ENCODE data around the gene ZC3H12A. TPM values are rescaled to one million over a fixed set of nuclear protein-coding genes. Genes with fewer than 3 reads are reported as not detected.

Gene ZC3H12A
- total RNA-seq, 4 donors from 2014 or later: 5.8 to 41.9 (median 28.8) TPM

GRCh38 chr1:37533317-37534093 is 59.1 kb downstream of the ZC3H12A start:
- Histone ChIP-seq H3K4me3 (no peak overlapping the region), H3K36me3 (peaks cover 0 to 24% (median 12%) of the 10 kb centered on the region in 4 donors), H3K27ac (peak overlapping the region in 3 of 4 donors; percentile 44 to 63 (median 52)), H3K9me3 (no peaks in the 10 kb centered on the region), H3K4me1 (peaks cover 0 to 13% (median 7%) of the 10 kb centered on the region in 4 donors), H3K27me3 (no peaks in the 10 kb centered on the region)
- 87% methylated on average over 2 to 4 of the region's 4 CpGs for WGBS, 2 donors (ENCODE audit: low coverage in 1 of 2)
- no peak for DNase-seq
- in situ Hi-C loops (cut with MboI; ENCODE audit: low pct_ligation_motif_present in 1 of 4, low pct_unique_long_range_greater_than_20kb in 1 of 4, low sequenced_read_pairs in 3 of 4): no loop called here
- TF ChIP-seq POLR2A (IDR thresholded peaks at IDR 0.05) (no peak), EP300 (IDR thresholded peaks at IDR 0.05; ENCODE audit: low read depth) (no peak), POLR2AphosphoS5 (IDR thresholded peaks at IDR 0.05) (no peak), CTCF (IDR thresholded peaks at IDR 0.05) (no peak)
- intact Hi-C loops (cut with DNase I; ENCODE audit: low total_unique reads): no loop called here

Small RNA genes within 50 kb of the gene (small RNA-seq; reads per million reads assigned to genes)
- 0 to 0.18 (median 0) reads per million in 4 donors for gene MIR5581

Other genes starting within 250 kb of the ZC3H12A start
- 10 to 100 TPM in 3 of 4 donors, 1 to 10 TPM in 1; 8.2 to 51.9 (median 32.9) TPM for gene MEAF6, start 40.2 kb downstream of the ZC3H12A start, total RNA-seq
- gene SNIP1, start 79.7 kb downstream of the ZC3H12A start, total RNA-seq: 100 to 1,000 TPM in 1 of 4 donors, 10 to 100 TPM in 2, 1 to 10 TPM in 1; 9.0 to 175 (median 18.6) TPM
- 1 to 10 TPM in 3 of 4 donors, not detected in 1; 1.6 to 6.6 (median 3.7) TPM for gene DNALI1, start 82.4 kb downstream of the ZC3H12A start, total RNA-seq
- 10 to 100 TPM; 33.5 to 58.4 (median 43.0) TPM for gene GNL2, start 121.4 kb downstream of the ZC3H12A start, total RNA-seq
- 10 to 100 TPM in 1 of 4 donors, 1 to 10 TPM in 1, under 1 TPM in 2; 0.40 to 11.6 (median 1.2) TPM for gene RSPO1, start 160.3 kb downstream of the ZC3H12A start, total RNA-seq
- gene CDCA8, start 217.9 kb downstream of the ZC3H12A start, total RNA-seq: 1 to 10 TPM in 3 of 4 donors, not detected in 1; 2.0 to 5.7 (median 2.1) TPM

Measured in transverse colon (tissue), 4 donors.